Measurements from ENCODE around the gene KDM4C. TPM values are rescaled to one million over a fixed set of nuclear protein-coding genes. Genes with fewer than 3 reads are reported as not detected.
"Not testable (repeated sequence)": the region's sequence is repeated elsewhere in the genome, so short reads cannot be mapped to it uniquely, and the experiment has no call there.

KDM4C gene
- total RNA-seq, 1 experiment from 2014 or later: 16.2 TPM

DNA sequence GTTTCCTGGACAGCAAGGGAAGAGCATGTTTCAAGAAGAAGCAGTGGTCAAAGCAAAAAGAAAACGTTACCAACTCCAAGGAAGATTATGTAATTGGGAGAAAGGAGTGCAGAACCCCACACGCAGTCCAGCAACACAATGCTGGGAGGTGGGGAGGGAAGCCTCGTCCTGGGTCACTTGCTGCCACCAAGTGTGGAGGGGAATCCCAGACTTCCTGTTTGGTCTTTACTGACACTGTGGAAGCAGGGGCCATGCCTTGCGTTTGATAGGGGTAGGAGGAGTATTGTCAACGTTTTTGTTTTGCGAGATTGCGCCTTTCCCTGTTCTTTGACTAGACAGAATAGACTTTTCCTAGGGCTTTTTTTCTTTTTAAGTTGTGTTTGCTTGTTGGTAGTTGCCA, 421.0 kb downstream of the KDM4C start:
- Mint-ChIP-seq H3K9me3 (ENCODE audit: low read depth, unreplicated experiment) (no peaks in the 10 kb centered on the region), H3K4me3 (ENCODE audit: low read depth, unreplicated experiment) (no peak overlapping the region), H3K4me1 (ENCODE audit: low read depth, unreplicated experiment) (no peaks in the 10 kb centered on the region), H3K27me3 (ENCODE audit: unreplicated experiment) (no peaks in the 10 kb centered on the region), H3K27ac (ENCODE audit: unreplicated experiment) (peak overlapping the region; percentile 13), H3K36me3 (ENCODE audit: insufficient read depth, unreplicated experiment) (no peaks in the 10 kb centered on the region)
- intact Hi-C loops (cut with micrococcal nuclease; ENCODE audit: unreplicated experiment): no loop called here
- DNase-seq: no peak
- BruUV-seq (replicated peaks): no TSS peak
- CTCF ChIA-PET: no interaction called here
- no peak for TF ChIP-seq CTCF (IDR thresholded peaks at IDR 0.05; ENCODE audit: unreplicated experiment)

- intact Hi-C loops (cut with micrococcal nuclease; ENCODE audit: unreplicated experiment): no loop called here
- TF ChIP-seq CTCF (IDR thresholded peaks at IDR 0.05; ENCODE audit: unreplicated experiment): no peak
- H3K4me3 Mint-ChIP-seq (ENCODE audit: low read depth, unreplicated experiment): no peak overlapping the region
- no peaks in the 10 kb centered on the region for H3K36me3 Mint-ChIP-seq (ENCODE audit: insufficient read depth, unreplicated experiment)
- CTCF ChIA-PET: no interaction called here
- no peak overlapping the region for H3K27ac Mint-ChIP-seq (ENCODE audit: unreplicated experiment)
- DNase-seq: no peak
- peaks cover 4% of the 10 kb centered on the region for H3K4me1 Mint-ChIP-seq (ENCODE audit: low read depth, unreplicated experiment)
- no peaks in the 10 kb centered on the region for H3K9me3 Mint-ChIP-seq (ENCODE audit: low read depth, unreplicated experiment)
- H3K27me3 Mint-ChIP-seq (ENCODE audit: unreplicated experiment): no peaks in the 10 kb centered on the region
- no TSS peak for BruUV-seq (replicated peaks)
Measured at GRCh38 chr9:7180247-7180646, 422.5 kb downstream of the KDM4C start.

- H3K4me1 Mint-ChIP-seq (ENCODE audit: low read depth, unreplicated experiment); intact Hi-C loops (cut with micrococcal nuclease; ENCODE audit: unreplicated experiment); H3K36me3 Mint-ChIP-seq (ENCODE audit: insufficient read depth, unreplicated experiment); DNase-seq; H3K27me3 Mint-ChIP-seq (ENCODE audit: unreplicated experiment); CTCF ChIA-PET; BruUV-seq (replicated peaks); H3K27ac Mint-ChIP-seq (ENCODE audit: unreplicated experiment); H3K4me3 Mint-ChIP-seq (ENCODE audit: low read depth, unreplicated experiment); H3K9me3 Mint-ChIP-seq (ENCODE audit: low read depth, unreplicated experiment): not testable (repeated sequence)
Measured at GRCh38 chr9:7183139-7183538, 425.4 kb downstream of the KDM4C start.

- H3K9me3 Mint-ChIP-seq (ENCODE audit: low read depth, unreplicated experiment): peaks cover 3% of the 10 kb centered on the region
- CTCF ChIA-PET: no interaction called here
Measured at GRCh38 chr9:7185612-7186011, 427.8 kb downstream of the KDM4C start.

DNA sequence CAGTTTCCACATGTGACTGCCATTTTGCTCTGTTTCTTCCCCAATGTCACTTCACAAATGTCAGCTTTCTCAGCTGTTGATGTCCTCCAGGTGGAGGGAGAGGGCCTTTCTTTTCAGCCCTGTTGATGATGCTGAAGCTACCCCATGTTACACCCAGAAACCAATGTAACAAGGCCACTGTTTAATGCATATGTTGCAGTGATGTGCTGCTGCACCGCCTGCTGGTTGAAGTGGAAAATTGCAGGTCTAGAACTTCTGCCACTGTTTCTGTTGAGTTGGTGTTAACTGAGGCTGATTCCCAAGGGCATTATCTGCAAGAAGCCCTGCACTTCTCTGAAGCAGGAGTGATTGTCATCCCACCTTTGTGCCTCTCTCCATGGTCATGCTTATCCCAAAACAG, 428.4 kb downstream of the KDM4C start:
- H3K27ac Mint-ChIP-seq (ENCODE audit: unreplicated experiment): no peak overlapping the region

More at GRCh38 chr9:7185612-7186011, 427.8 kb downstream of the KDM4C start:
- intact Hi-C loops (cut with micrococcal nuclease; ENCODE audit: unreplicated experiment): no loop called here
- no peaks in the 10 kb centered on the region for H3K27me3 Mint-ChIP-seq (ENCODE audit: unreplicated experiment)
- BruUV-seq (replicated peaks): no TSS peak
- peaks cover 9% of the 10 kb centered on the region for H3K4me1 Mint-ChIP-seq (ENCODE audit: low read depth, unreplicated experiment)
- H3K36me3 Mint-ChIP-seq (ENCODE audit: insufficient read depth, unreplicated experiment): no peaks in the 10 kb centered on the region
- peak; percentile 16 for DNase-seq
- no peak overlapping the region for H3K27ac Mint-ChIP-seq (ENCODE audit: unreplicated experiment)
- H3K4me3 Mint-ChIP-seq (ENCODE audit: low read depth, unreplicated experiment): no peak overlapping the region
- TF ChIP-seq CTCF (IDR thresholded peaks at IDR 0.05; ENCODE audit: unreplicated experiment): no peak

More for the DNA sequence above, 428.4 kb downstream of the KDM4C start:
- H3K4me1 Mint-ChIP-seq (ENCODE audit: low read depth, unreplicated experiment): peaks cover 9% of the 10 kb centered on the region
- intact Hi-C loops (cut with micrococcal nuclease; ENCODE audit: unreplicated experiment): no loop called here
- H3K9me3 Mint-ChIP-seq (ENCODE audit: low read depth, unreplicated experiment): peaks cover 5% of the 10 kb centered on the region
- H3K27me3 Mint-ChIP-seq (ENCODE audit: unreplicated experiment): no peaks in the 10 kb centered on the region
- no TSS peak for BruUV-seq (replicated peaks)
- no peak for TF ChIP-seq CTCF (IDR thresholded peaks at IDR 0.05; ENCODE audit: unreplicated experiment)
- H3K36me3 Mint-ChIP-seq (ENCODE audit: insufficient read depth, unreplicated experiment): no peaks in the 10 kb centered on the region
- no peak overlapping the region for H3K4me3 Mint-ChIP-seq (ENCODE audit: low read depth, unreplicated experiment)
- CTCF ChIA-PET: no interaction called here
- no peak for DNase-seq
